ENCODE data around the gene PRIM1.

DNA sequence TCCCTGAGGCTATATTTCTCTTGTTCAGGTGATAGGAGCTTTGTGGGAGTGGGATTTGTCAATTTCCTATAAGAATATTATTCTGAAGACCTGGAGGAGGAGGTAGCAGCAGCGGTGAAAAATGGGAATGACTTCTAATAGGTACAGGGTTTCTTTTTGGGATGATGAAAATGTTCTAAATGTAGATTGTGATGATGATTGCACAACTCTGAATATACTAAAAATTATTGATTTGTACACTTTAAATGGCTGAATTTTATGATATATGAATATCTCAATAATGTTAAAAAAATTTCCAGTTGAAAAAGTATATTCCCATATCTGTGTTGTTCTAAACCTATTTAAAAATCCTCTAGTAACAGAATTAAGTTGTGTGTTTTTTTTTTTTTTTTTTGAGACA is 33.8 kb upstream of the PRIM1 start:
- TF ChIP-seq POLR2A (IDR thresholded peaks at IDR 0.05) (no peak), POLR2AphosphoS5 (IDR thresholded peaks at IDR 0.05) (no peak), CTCF (IDR thresholded peaks at IDR 0.05) (no peak)

All from prostate gland (tissue), 2 donors.